Ramos (cell line): Measurements from ENCODE around the gene ASCL2.

Experiments used
- in situ Hi-C: fragments of 300-500 bp; cut with MboI; formaldehyde crosslinking; loops from one replicate; pipeline ENCODE4 v1.14.3; 2022; ENCODE audit warnings: low sequenced_read_pairs; ENCODE audit not compliant: unreplicated experiment

ASCL2 gene

DNA sequence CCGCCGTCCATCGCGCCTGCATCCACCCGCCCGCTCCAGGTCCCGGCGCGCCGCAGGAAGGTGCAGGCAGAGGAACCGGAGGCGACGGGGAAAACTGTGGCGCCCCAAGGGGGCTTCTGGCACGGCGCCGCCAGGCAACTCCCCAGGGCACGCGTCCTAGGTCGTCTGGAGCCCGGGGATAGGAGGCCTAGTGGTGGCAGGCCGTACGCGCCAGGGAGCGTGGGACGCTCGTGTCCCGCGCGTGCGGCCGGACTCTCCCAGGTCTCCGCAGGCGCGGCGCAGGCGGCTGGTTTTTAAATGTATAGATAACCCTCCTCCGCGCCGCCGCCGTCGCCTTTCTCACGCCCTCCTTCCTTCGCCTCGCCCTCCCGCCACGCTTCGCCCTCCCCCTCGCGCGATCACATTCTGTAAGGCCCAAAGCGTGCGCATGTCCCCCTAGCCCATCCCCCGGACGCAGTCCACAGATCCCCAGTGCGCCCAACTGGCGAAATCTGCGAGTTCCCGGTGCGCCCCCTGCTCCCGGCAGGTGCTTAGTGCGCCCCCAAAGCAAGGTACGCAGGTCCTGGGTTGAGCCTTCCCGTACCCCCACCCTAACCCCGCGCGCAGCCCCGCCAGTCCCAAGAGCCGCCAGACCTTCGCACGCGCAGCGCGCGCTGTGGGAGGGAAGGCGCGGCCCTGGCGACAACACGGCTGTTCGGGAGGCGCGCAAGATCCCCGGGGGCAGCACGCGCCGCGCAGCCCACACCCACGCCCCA, at the start of gene ASCL2:
Gene ASCL2, minus strand, starts transcription at position 267 of the 755 bp plus-strand sequence. Its CDS starts 256 bp downstream, at position 11.
- in situ Hi-C loops = no loop called here

DNA sequence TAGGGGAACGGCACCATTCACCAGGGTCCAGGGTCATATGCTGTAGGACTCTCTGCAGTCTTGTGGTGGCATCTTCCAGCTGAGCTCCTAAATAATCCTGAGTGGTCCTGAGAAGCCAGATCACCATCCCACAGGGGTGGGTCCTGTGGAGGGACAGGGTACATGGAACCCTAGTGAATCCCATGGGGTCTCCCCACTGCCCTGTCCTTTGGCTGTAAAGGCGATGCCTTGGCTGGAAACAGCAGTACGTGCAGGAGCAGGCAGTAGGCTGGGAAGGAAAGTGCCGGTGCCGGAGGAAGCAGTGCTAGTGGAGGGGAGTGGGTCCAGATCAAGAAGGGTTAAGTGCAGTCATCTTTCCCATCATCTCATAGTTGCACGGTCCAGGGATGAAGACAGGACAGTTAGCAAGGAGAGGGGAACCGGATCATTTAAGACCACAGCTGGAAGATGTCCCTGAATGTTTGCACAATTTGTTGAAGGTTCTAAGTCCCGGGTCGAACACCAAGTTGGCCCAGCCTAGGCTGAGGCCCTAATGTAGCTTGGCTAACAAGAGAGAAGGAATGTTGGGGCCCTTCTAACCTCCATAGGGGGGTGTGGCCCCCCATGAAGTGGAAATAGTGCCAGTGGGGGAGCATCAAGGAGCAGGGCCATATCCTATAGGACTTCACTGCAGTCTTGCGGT, 49.5 kb upstream of the ASCL2 start:
- in situ Hi-C loops = no loop called here

DNA sequence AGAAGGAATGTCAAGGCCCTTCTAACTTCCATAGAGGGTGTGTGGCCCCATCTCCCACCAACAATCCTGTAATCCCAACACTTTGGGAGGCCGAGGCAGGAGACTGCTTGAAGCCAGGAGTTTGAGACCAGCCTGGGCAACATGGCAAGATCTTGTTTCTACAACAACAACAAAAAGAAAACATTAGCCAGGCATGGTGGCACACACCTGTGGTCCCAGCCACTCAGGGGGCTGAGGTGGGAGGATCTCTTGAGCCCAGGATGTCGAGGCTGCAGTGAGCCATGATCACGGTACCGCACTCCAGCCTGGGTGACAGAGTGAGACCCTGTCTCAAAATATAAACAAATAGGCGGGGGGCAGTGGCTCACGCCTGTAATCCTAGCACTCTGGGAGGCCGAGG, 48.3 kb upstream of the ASCL2 start:
- in situ Hi-C loops = no loop called here

- in situ Hi-C loops = no loop called here
These were observed 47.7 kb upstream of the ASCL2 start for GRCh38 chr11:2318123-2318522.

DNA sequence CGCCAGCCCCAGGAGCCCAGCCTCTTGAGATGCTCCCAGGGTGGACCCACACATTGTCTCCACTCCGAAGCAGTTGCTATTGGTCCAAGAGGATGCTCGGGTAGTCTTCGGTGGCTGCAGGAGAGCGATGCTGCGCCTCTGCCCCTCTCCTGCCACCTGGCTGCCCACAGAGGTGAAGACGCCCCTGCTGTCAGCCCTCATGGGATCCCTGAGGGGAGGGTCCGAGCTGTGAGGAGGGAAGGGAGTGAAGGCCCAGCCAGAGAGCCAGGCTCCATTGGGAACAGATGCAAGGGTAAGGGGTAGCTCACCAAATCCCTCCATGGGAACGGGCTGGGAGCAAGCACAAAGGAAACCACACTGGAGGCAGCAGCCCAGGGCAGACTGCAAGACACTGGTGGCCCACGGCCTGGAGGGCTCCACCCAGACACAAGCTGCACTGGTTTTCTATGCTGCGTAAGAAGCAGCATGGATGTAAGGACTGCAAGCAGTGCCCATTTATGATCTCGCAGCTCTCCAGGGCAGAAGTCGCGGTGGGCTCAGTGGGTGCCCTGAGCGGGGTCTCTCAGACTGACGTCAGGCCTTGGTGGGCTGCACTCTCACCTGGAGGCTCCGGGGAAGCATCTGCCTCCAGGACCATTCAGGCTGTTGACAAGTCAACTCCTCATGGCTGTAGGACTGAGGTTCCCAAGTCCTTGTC, 47.1 kb upstream of the ASCL2 start:
- in situ Hi-C loops = no loop called here

DNA sequence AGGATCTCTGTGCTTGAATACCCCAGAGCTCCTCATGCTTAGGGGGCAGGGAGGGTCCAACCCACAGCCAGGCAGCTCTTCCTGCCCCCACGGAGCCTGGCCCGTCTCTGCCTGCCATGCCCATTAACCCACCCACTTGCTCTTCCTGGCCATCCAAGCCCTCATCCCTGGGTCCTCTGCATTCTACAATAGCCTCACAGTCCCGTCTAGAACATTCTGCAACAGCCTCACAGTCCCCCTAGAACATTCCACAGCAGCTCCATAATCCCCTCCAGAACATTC, 46.5 kb upstream of the ASCL2 start:
- in situ Hi-C loops = no loop called here

DNA sequence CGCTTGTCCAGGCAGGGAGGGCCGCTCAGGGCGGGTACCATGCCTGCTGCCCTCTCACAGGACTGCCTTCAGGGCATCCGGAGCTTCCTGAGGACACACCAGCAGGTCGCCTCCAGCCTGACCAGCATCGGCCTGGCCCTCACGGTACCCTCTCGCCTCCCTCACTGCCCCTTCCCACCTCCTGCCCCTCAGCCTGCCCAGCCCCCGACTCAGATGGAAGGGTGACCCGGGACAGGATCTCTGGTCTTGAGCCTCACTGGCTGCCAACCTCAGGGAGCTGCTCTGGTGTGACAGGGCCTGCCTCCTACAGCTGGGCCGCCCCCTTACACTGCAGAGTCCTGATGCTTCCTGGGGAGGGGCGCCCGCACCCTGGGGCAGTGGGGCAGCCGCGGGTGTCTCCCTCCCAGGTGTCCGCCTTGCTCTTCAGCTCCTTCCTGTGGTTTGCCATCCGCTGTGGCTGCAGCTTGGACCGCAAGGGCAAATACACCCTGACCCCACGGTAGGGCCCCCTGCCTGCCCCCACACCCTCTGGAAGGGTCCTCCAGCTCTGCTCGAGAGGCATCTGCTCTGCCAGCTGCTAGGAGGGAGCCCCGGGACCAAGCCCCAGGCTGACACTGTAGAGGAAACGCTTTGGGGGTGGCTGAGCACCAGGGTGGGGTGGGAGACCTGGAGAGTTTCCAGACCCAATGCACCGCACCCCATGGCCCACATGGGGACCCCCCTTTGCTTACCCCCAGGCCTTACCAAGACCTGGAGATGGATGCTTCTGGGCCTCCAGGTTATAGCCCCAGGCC, 46.0 kb upstream of the ASCL2 start:
- in situ Hi-C loops = no loop called here

DNA sequence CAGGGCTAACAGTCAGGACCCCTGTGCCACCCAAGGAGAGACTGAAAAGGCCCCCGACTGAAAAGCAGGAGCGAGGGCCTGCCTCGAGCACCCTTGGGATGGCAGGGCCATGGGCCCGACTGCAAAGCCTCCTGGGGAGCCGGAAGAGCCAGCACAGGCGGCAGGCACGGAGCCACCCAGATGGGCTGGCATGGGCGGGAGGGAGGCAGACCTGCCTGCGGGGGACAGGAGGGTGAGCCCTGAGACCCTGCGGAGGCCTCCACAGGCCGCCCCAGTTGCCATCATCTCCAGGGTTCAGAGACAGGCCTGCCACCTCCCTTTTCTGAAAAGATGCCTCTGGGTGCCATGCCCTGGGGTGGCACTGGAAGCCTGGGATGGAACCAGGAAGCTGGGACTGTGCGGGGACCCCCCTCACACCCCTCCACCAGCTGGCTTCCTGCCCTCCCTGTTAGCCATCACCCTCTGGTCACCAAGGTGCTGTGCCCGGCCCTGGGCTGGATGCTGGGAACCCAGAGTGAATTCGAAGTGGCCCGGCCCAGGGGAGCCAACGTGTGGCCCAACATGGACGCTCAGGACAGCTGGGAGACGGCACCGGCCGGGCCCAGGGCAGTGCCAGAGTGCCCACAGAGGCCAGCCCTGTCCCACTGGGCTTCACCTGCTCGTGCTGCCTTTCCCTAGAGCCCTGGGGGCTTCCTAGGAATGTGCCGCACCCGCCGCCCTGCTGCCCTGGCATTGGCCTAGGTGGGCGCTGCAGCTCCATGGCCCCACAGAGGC, 45.2 kb upstream of the ASCL2 start:
- in situ Hi-C loops = no loop called here

DNA sequence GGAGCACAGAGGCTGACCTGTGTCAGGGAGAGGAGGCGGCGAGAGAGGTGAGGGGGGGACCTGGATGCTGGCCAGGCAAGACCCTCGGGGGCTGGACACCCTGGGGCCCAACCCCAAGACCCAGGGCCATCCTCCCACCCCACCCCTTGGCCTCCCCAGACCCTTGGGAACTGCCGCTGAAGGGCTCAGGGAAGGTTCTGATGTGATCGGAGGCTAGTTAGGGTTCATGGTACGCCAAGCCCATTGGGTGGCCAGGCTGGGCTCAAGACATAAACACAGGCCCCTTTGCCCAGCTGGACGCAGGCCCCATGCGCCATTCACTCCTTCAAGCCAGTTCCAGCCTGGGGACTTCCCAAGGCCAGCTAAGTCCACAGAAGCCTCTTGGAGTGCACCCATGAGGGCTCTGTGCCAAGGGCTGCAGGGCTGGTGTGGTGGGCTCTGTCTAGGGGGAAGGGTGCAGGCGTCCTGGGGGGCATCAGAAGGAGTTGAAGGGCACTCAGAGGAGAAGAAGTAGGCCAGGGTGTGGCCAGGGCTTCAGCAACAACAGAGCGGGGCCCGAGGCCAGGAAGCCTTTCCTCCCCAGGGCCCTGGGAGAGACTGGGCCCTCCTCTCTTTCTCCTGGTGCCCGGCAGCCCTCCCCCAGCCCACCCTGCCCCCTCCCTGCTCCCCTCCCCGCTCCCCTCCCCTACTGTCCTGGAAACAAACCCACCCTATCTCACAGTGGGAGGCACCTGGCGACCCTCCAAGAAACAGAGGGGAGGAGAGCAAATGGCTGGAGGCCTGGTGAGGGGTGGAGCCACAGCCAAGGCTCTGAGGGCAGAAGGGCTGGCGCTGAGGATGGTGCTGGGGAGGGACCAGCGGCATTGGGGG, 44.4 kb upstream of the ASCL2 start:
- in situ Hi-C loops = loop anchor here (5.0 kb wide), 1 partner anchor 103 kb away; no protein-coding TSS in a partner anchor

DNA sequence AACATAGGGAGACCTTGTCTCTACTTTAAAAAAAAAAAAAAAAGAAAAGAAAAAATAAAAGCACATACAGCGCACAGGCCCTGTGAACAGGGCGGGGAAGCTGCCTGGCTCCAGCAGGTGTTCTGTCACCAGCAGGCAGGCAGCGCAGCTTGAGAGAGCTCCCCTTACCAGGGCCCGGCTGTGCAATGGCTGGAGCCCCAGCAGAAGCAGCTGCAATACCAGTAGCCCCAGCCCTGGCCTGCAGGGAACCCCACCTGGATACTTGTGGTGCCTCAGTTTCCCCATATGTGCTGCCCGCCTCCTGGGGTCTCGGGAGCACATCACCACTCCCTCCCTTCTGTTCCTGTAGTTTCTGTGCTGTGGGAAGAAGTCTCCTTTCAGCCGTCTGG, 43.7 kb upstream of the ASCL2 start:
- in situ Hi-C loops = loop anchor here (5.0 kb wide), 1 partner anchor 103 kb away; no protein-coding TSS in a partner anchor

- in situ Hi-C loops = loop anchor here (5.0 kb wide), 1 partner anchor 104 kb away; no protein-coding TSS in a partner anchor
These were observed 42.9 kb upstream of the ASCL2 start for GRCh38 chr11:2313051-2313951.

DNA sequence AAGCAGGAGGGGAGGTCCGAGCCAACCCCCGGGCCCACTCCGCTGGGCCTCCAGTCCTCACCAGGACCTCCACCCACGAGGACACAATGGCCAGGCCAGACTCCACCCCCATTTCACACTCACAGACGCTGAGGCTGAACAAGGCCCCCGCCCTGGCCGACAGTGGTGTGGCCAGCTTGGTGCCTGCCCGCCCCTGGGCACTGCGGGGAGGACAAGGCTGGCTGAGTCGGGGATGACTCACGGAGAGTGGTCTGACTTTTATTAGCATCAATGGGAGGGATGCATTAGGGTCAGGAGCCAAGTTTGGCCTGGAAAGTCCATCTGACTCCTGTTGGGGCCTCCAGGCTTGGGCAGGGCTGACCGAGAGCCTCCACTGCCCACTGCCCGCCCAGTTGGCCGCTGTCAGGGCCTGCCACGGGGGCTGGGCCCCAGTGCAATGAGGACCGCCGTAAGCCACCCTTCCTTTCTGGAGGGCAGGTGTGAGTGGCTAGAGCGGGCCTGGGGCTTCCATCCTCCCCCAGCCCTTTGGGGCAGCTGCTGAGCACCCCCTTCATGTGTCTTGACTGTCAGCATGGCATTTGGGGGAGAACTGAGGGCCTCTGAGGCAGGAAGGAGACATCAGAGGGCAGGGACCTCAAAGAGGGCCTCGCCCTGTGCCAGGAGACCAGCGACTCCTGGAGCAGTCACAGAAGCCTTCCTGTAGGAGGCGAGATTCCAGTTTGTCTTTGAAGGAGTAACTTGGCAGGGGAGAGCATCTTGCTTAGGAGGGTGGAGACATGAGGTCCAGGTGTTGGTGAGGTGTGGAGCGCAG, 42.0 kb upstream of the ASCL2 start:
- in situ Hi-C loops = loop anchor here (5.0 kb wide), 1 partner anchor 105 kb away; no protein-coding TSS in a partner anchor

DNA sequence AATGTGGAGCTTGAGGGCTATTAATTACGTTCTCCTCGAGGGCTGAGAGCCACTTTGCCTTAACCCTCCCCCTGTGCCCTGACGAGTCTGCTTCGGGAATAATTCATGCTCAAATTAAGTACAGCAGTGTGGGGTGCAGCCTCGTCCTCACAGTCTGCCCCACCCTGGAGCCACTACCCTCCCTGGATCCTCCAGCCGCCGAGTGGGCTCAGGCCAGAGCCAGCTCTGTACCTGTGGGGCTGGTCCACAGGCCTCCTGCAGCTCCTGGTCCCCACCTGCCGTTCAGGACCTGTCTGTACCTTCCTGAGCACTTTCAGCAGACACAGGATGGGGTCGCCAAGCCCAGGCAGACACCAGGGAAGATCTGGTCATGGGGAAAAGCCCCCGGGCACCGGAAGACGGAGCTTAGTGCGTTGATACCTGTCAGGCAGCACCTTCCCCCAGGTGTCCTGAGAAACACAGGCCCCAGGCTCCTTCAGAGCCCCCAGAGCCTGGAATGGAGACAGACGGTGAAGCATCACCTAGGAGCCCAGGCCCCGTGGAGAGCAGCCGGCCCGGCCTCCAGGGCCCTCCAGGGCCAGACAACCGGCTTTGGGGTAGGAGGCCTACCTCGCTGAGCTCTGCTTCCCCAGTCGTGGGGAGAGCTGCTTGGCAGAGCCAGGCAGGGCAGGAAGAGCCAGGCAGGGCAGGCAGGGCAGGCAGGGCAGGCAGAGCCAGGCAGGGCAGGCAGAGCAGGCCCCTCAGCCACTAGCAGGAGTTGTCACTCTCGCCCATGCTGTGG, 41.2 kb upstream of the ASCL2 start:
- in situ Hi-C loops = loop anchor here (5.0 kb wide), 1 partner anchor 106 kb away; no protein-coding TSS in a partner anchor

DNA sequence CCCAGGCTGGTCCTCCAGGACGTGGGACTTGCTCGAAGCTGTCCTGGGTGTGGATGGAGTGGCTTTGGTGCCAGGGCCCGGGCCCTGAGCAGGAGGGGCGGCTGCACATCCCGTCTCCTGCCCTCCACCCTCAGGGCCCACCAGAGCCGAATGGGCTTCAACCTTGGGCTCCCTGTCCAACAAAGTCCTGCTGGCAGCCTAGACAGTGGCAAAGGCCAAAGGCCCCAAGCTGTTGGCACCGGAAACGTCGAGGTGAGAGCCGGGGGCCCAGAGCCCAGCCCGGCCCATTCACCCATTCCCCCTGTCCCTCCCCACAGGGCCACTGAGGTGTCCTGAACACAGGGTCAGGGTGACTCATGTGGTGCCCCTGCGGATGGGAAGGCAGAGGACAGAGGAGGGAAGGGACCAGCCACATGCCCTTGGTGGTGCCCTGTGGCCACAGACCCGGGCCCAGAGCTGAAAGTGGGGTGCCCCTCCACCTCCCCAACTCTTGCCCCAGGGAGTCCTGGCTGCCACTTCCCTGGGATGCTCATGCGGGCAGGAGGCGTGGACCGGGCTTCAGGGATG, 40.5 kb upstream of the ASCL2 start:
- in situ Hi-C loops = loop anchor here (5.0 kb wide), 1 partner anchor 106 kb away; no protein-coding TSS in a partner anchor

- in situ Hi-C loops = loop anchor here (5.0 kb wide), 1 partner anchor 107 kb away; no protein-coding TSS in a partner anchor
These were observed 39.8 kb upstream of the ASCL2 start for GRCh38 chr11:2310073-2310785.
